Renal cortical epithelial cell (primary cell): ENCODE results near the gene NUP37. TPM values are rescaled to one million over a fixed set of nuclear protein-coding genes. Genes with fewer than 3 reads are reported as not detected.
A peak's percentile ranks its signal among the peaks of the same experiment; 100 is the strongest.
"Not testable (repeated sequence)": the region's sequence is repeated elsewhere in the genome, so short reads cannot be mapped to it uniquely, and the experiment has no call there.

ENCODE experiments used
- DNase-seq: peaks from one replicate; pipeline ENCODE4 v3.0.0-alpha.2; 2011; ENCODE audit warnings: low read depth
- total RNA-seq: library from RNA; depleted of rRNA; stranded (reverse); fragments of >200 nt; gene quantifications from 2 replicates; pipeline ENCODE4 v1.2.3, GENCODE V29; 2014

Gene NUP37
- total RNA-seq, 1 donor from 2014 or later = 66.0 TPM

GRCh38 chr12:102089228-102089835, 30.6 kb downstream of the NUP37 start:
- DNase-seq = not testable (repeated sequence)

- DNase-seq = no peak
Measured at GRCh38 chr12:102080842-102081241, 39.1 kb downstream of the NUP37 start.

- DNase-seq = not testable (repeated sequence)
Measured at GRCh38 chr12:102072092-102072491, 47.8 kb downstream of the NUP37 start.

- no peak for DNase-seq
Measured at GRCh38 chr12:102069707-102070106, 50.2 kb downstream of the NUP37 start.

- DNase-seq = peak; percentile 52
Measured at GRCh38 chr12:102067574-102068258, 52.2 kb downstream of the NUP37 start.

- DNase-seq = no peak
Measured at GRCh38 chr12:102064476-102064875, 55.4 kb downstream of the NUP37 start.

GRCh38 chr12:102063069-102063468, 56.8 kb downstream of the NUP37 start:
- no peak for DNase-seq

- DNase-seq = no peak
Measured at GRCh38 chr12:102062419-102062806, 57.5 kb downstream of the NUP37 start.

GRCh38 chr12:102061560-102062418, 58.1 kb downstream of the NUP37 start, which contains the start of gene WASHC3:
Gene WASHC3 (minus strand): TSS chr12:102061991. CDS start chr12:102061962, 29 bp downstream.
- peak; percentile 82 for DNase-seq

GRCh38 chr12:102061096-102061559, 58.8 kb downstream of the NUP37 start:
- peak; percentile 19 for DNase-seq

- peak; percentile 5 for DNase-seq
Measured at GRCh38 chr12:102059343-102059742, 60.6 kb downstream of the NUP37 start.

- DNase-seq = no peak
Measured at GRCh38 chr12:102054345-102054744, 65.6 kb downstream of the NUP37 start.

- DNase-seq = no peak
Measured at GRCh38 chr12:102053062-102053349, 66.9 kb downstream of the NUP37 start.

- no peak for DNase-seq
Measured at GRCh38 chr12:102052192-102053061, 67.5 kb downstream of the NUP37 start.

- no peak for DNase-seq
Measured at GRCh38 chr12:102051431-102051965, 68.4 kb downstream of the NUP37 start.

GRCh38 chr12:102050660-102051430, 69.1 kb downstream of the NUP37 start:
- DNase-seq = no peak

GRCh38 chr12:102043928-102044327, 76.0 kb downstream of the NUP37 start:
- no peak for DNase-seq

- no peak for DNase-seq
Measured at GRCh38 chr12:102033991-102034745, 85.7 kb downstream of the NUP37 start.

- DNase-seq = no peak
Measured at GRCh38 chr12:102031852-102032251, 88.1 kb downstream of the NUP37 start.

GRCh38 chr12:102029141-102029540, 90.8 kb downstream of the NUP37 start:
- DNase-seq = no peak
